VCaP (cell line): Measurements from ENCODE around the gene EFNA5.

Experiments used
- H3K27ac ChIP-seq: fragments of 450-650 bp; 2 replicates; pipeline ENCODE4 v1.5.1; 2017
- TF ChIP-seq, protein P1 (sequence below): fragments of 450-650 bp; conservative IDR thresholded peaks from 2 replicates; pipeline ENCODE4 v1.5.1; 2017; ENCODE audit warnings: mild to moderate bottlenecking, moderate library complexity

Gene EFNA5

DNA sequence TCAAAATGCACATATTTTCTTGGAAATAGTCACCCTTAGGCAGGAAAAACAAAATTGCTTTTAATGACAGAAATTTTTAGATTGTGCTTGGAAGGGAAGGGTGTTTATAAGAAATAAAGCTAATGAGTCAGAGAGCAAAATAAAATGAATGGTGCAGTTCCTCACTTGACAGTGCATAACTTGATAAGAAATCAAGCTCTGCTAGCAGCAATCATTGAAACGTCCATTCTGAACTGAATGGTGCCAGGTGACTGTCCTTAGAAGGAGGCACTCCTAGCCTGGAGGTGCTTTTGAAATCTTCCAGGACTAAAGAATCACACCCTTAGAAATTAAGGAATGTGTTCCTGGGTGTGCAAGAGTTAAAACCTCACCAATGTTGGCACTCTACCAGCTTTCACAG lies 202.5 kb downstream of the EFNA5 start:
- TF ChIP-seq, protein P1, sequence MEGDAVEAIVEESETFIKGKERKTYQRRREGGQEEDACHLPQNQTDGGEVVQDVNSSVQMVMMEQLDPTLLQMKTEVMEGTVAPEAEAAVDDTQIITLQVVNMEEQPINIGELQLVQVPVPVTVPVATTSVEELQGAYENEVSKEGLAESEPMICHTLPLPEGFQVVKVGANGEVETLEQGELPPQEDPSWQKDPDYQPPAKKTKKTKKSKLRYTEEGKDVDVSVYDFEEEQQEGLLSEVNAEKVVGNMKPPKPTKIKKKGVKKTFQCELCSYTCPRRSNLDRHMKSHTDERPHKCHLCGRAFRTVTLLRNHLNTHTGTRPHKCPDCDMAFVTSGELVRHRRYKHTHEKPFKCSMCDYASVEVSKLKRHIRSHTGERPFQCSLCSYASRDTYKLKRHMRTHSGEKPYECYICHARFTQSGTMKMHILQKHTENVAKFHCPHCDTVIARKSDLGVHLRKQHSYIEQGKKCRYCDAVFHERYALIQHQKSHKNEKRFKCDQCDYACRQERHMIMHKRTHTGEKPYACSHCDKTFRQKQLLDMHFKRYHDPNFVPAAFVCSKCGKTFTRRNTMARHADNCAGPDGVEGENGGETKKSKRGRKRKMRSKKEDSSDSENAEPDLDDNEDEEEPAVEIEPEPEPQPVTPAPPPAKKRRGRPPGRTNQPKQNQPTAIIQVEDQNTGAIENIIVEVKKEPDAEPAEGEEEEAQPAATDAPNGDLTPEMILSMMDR = no peak
- H3K27ac ChIP-seq = no peak overlapping the region

DNA sequence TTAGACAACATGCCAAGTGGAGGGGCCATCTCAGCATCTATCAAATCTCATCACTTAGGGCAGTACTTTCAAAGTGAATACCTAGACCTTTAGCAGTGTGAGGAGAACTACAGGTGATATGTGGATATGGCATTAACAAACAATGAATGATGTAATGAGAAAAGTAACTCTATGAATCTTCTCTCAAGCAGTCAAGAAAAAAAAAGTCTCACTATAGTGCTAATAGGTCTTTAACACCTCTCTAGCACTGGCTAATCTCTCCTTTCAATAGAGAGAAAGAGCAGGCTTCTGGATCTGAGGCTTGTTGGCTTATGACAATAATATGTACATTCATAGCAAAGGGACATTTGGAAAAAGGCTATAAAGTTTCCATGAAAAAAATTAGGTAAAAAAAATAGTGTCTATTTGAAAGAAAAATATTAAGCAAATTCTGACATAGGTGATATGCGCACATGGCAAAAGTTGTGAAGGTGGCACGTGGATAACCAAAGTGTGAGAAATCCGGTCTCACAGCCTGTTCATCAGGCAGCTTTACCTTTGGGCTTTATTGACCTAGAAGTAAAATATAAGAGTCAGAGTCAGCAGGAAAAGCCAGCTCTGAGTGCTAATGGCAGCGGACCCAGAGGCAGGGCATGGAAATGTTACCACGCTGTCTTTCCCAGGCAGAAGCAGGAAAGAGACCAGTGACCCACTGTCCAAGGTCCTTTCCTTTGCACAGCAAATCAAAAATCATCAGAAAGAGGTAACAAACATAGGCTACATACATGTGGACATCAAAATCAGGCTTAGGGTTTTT lies 203.4 kb downstream of the EFNA5 start:
- no peak overlapping the region for H3K27ac ChIP-seq

DNA sequence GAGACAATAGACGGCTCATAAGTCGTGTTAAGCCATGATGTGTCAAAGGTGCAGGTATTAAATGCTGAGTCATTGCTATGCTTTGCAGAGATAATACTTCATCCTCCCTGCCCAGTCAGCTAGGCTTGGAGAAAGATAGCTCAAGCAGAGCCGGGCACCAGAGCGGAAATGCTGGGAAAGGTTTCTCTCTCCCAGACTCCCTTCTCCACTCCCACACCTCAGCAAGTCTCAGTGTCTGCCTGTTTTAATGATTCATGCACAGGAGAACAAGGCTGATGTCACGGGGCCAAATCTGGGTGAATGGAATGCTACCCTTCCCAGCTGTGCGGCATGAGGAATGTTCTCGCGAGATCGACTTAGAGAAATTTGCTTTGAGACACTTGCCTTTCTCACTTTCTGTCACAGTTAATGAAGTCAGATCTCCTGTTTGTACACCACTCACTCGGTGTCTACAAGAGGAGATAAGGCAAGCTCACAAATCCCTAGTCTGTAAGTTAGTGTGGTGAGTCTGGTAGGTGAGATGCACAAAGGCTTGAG lies 204.4 kb downstream of the EFNA5 start:
- TF ChIP-seq, protein P1 = no peak
- H3K27ac ChIP-seq = no peak overlapping the region

More for the DNA sequence above, 203.4 kb downstream of the EFNA5 start:
- TF ChIP-seq, protein P1 = no peak

DNA sequence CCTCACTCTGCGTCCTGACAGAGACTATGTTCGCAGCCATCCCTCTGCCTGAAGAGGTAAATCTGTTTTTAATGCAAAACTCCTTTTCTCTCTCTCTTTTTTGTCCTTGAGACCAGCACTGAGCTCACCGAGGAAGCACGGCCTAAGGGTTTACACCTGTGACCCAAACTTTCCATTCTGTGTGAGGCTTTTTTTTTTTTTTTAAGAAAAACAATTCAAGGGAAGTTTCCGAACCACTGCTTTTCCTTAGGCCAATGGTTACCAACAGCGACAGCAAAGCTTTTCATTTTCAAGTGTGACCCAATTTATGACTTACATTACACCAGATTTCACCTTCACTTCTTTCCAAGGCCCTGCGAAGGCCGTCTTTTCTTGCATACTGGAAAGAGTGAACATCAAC lies 205.9 kb downstream of the EFNA5 start:
- TF ChIP-seq, protein P1 = no peak
- H3K27ac ChIP-seq = no peak overlapping the region

DNA sequence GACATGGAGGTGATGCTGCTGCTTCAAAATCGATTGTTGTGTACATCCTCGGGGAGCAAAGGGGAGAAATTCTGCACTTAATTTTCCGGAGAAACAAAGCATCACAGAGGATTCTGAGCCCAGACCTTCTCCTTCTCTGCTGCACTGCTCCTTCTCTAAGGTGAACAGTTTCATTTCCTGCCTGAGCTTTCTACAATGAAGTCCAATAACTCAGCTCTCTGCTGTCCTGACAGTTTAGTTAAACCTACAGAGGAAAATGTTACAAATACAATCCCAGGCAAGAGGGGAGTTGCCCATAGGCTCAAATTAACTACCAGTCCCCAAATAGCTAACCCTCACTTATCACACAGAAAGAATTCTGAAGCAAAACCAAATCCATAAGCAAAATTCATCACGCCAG lies 206.3 kb downstream of the EFNA5 start:
- TF ChIP-seq, protein P1 = no peak

DNA sequence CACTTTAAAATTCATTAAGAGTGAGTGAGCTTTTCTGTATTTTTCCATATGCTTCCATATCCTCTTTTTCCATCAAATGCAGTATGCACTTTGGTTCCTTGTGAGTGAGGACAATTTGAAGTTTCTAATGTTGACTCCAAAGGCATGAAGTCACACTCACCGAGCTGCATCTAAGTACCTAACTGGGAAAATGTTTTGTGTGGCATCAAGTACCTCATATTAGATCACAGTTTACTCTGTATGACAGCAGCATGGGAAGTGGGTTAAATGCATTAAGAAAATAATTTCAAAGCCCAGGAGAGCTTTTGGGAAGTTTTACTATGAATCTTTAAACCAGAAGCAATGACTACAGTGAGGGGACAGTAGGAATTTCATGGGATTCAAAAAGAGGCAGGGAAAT lies 207.0 kb downstream of the EFNA5 start:
- TF ChIP-seq, protein P1 = no peak

More for the DNA sequence above, 206.3 kb downstream of the EFNA5 start:
- H3K27ac ChIP-seq = no peak overlapping the region

DNA sequence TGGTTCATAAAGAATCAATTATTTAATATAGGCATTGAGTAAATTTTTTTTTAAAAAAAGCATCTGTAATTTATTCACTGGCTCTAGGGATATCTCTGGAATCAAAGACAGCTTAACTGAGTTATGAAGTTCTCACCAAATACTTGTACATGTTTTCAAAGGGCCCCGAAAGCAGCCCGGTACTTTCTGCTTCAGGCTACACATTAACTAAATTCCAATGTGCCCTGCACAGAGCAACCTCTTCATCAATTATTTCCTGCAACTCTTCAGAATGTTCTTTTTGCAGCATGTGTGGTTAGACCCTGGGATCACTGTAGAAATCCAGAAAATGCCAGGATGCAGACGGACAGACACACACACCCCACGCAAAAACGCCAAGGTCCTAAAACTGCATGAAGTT lies 209.0 kb downstream of the EFNA5 start:
- H3K27ac ChIP-seq = no peak overlapping the region
- TF ChIP-seq, protein P1 = no peak

More for the DNA sequence above, 207.0 kb downstream of the EFNA5 start:
- no peak overlapping the region for H3K27ac ChIP-seq
